Fibroblast of villous mesenchyme (primary cell): ENCODE results near the gene RNF114. TPM values are rescaled to one million over a fixed set of nuclear protein-coding genes. Genes with fewer than 3 reads are reported as not detected.

ENCODE experiments used
- DNase-seq: peaks from one replicate; pipeline ENCODE4 v3.0.0-alpha.2; 2010; ENCODE audit warnings: low read depth
- H3K4me3 ChIP-seq: 2 replicates; pipeline ENCODE4 v1.5.1; 2011; ENCODE audit warnings: low read depth, mild to moderate bottlenecking, low read length
- total RNA-seq: library from RNA; depleted of rRNA; stranded (reverse); fragments of >200 nt; gene quantifications from 2 replicates; pipeline ENCODE4 v1.2.3, GENCODE V29; 2012
- TF ChIP-seq, protein P1 (sequence below): IDR thresholded peaks from 2 replicates; pipeline ENCODE4 v1.5.1; 2012; ENCODE audit warnings: low read depth, mild to moderate bottlenecking, low read length; ENCODE audit not compliant: insufficient read depth

The RNF114 gene
- total RNA-seq, 1 donor, result 57.0 TPM

DNA sequence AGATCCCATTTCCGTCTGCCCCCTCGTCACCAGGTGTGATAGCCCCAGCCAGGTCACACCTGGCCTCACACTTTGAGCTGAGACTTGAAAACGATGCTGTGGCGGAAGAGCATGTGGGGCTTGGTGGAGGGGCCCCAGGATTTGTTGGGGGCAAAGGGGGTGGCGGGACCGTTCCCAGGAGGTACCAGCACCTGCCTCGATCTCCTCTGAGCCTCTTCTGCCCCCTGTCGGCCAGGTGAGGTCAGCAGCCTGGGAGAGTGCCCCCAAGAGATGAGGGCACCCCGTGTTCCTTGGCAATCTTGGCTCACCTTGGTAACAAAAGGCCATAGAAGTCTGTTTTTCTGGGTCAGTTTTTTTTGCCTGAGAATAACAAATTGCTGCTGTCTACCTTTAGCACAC lies 46.3 kb upstream of the RNF114 start:
- DNase-seq, result no peak
- TF ChIP-seq, protein P1, sequence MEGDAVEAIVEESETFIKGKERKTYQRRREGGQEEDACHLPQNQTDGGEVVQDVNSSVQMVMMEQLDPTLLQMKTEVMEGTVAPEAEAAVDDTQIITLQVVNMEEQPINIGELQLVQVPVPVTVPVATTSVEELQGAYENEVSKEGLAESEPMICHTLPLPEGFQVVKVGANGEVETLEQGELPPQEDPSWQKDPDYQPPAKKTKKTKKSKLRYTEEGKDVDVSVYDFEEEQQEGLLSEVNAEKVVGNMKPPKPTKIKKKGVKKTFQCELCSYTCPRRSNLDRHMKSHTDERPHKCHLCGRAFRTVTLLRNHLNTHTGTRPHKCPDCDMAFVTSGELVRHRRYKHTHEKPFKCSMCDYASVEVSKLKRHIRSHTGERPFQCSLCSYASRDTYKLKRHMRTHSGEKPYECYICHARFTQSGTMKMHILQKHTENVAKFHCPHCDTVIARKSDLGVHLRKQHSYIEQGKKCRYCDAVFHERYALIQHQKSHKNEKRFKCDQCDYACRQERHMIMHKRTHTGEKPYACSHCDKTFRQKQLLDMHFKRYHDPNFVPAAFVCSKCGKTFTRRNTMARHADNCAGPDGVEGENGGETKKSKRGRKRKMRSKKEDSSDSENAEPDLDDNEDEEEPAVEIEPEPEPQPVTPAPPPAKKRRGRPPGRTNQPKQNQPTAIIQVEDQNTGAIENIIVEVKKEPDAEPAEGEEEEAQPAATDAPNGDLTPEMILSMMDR, result no peak
- no peak overlapping the region for H3K4me3 ChIP-seq

DNA sequence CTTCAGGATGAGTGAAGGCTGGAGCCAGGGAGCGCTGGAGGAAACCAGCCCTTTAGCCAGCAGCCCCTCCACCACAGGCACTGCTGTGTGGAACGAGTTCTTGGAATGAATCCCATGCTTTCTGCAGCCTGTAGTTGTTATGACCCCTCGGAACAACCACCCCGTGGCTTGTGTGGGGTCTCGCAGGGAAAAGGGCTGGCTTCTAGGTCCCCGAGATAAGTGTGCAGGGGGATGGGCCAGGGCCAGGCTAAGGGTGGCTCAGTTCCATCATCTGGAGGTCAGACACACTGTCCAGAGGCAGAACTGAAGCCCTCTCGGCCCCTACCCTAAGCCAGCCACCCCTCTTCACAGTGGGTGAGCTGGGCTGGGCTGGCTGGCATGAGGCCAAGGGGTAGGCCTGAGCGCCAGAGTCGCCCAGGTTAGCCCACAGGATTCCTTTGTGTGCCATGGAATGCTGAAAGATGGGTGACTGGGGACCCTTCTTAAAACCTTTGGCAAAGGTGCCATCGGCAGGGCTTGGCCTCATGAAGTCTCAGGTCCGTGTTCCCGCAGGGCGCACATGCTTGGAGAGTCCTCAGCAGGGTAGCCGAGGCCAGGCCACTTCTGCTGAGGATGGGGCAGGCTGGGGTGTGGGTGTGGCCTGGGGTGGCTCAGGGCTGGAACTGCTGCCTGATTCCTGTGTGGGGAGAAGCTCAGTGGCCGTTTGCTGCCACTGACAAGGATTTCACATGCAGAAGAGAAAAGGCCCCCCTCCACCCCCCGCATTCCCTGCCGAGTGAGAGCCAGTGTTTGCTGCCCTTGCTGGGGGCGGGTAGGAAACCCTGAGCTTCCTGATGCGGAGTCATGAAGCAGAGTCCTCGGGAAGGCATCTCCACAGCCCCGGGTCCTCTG lies 45.5 kb upstream of the RNF114 start:
- DNase-seq, result no peak
- TF ChIP-seq, protein P1, result no peak

DNA sequence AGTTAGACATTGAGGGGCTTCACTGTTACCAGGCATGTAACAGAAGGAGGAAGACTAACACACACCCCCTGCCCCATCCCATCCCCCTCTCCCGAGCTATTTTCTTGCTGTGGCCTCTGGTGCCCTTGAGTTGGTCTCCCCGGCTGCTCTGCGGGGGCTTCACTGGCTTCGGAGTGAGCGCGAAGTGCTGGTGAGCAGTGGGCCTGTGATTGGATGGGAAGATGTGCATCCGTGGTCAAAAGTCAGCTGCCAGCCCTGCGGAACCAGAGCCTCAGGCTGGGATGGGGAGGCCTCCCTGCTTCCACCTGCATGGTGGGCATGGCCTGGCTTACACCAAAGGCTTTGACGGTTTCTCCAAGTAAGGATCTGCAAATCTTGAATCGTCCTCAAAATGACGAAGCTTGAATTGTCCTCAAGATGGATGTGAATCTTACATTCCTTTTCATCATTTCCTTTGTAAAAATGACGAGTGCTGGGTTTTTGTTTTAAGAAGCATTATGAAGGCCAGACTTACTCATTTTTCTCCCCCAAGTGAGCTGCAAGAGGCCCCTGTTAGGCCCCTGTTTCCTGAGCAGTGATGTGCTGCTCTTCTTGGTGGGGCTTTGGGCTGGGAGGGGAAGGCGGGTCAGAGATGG lies 44.6 kb upstream of the RNF114 start:
- H3K4me3 ChIP-seq, result no peak overlapping the region
- TF ChIP-seq, protein P1, result no peak
- no peak for DNase-seq

More for the DNA sequence above, 45.5 kb upstream of the RNF114 start:
- H3K4me3 ChIP-seq, result no peak overlapping the region

DNA sequence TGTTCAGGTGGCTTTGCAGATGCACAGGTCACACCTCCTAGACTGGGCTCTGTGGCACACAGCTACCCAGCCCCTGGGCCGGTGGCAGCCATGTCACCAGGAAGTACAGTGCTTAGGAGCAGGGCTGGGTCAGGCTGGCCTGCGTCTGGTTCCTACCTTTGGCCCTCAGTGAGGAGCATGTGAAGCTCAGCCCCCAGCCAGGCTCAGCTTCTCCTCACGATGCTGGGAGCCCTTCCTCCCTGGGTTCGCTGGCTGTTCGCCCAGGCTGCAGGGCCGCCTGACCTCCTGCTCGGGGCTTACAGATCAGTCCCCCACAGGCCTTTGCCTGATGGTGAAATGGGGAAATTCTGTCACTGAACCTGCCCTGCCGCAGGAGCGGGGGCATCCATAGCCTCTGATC lies 43.9 kb upstream of the RNF114 start:
- no peak overlapping the region for H3K4me3 ChIP-seq
- no peak for DNase-seq
- TF ChIP-seq, protein P1, result no peak

DNA sequence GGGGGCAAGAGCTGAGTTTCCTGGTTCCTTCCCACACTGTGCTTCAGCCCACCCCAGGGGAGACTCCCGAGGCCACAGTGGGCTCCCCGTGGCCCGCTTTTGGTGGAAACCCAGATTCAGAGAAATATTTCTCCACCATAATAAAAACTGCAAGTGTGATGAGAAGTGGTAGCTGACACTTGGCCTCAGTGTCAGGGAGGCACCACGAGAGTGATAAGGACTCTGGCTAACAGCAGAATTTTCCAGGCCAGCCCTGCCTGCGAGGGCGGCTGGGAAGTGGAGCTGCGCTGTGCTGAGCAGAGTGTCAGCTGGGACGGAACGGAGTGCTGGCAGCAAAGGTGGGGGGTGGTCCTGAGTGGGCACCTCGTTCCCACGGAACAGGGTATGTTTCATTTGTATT lies 43.4 kb upstream of the RNF114 start:
- TF ChIP-seq, protein P1, result no peak
- no peak for DNase-seq

DNA sequence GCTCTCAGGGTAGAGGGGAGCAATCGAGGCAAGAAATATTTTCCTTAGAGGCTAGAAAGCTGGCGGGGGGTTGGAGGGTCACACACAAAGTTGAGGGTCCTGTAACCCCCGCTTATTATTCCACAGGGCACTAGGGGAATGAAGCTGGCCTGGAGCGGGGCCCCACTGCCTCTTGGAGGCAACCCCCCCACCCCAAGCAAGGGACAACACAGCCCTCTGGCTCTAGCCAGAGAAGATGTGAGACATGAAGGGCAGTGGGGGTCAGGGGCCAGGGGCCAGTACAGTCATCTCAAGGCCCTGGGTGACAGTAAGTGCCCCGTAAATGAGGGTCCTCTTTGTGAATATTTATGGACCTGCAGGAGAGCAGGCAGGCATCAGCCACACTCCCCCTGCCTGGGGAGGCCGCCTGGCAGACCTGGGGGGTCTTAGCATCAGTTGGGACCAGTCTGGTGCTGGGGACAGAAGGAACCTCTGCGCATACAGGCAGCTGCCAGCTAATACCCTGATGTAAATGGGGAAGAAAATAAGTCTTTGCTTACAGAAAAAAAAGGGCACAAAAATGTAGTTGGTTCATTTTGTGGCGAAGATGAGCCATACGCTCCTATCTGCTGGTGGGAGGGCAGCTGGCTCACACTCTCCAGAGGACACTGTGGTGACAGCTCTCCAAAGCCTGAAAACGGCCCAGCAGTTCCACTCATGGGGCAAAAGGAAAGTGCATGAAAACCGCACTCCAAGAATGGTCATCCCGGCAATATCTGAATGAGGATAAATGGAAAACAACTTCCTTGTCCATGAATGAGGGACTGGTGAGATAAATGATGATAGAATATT lies 42.7 kb upstream of the RNF114 start:
- TF ChIP-seq, protein P1, result no peak
- peak; percentile 37 for DNase-seq
- H3K4me3 ChIP-seq, result no peak overlapping the region

More for the DNA sequence above, 43.4 kb upstream of the RNF114 start:
- H3K4me3 ChIP-seq, result no peak overlapping the region
